ENCODE results near the gene GNAI1.

GRCh38 chr7:80137410-80137809 is 2.8 kb downstream of the GNAI1 start:
- TF ChIP-seq FOXP2 (optimal IDR thresholded peaks at IDR 0.05; ENCODE audit: control extremely low read depth, extremely low read length, insufficient read depth) = no peak
- TF ChIP-seq POLR2AphosphoS5 (IDR thresholded peaks at IDR 0.05; ENCODE audit: borderline replicate concordance, low read depth, low read length) = no peak
